OCI-LY1 (cell line): Measurements from ENCODE around the gene ZHX3.

Experiments used
- H2AFZ ChIP-seq: fragments of 200-600 bp; sonication (generic), shearing (Covaris generic); 2 replicates; pipeline ENCODE4 v1.6.0; 2014; ENCODE audit warnings: antibody characterized with exemption, mild to moderate bottlenecking, low read length
- H3F3A ChIP-seq: fragments of 200-600 bp; sonication (generic), shearing (Covaris generic); 2 replicates; pipeline ENCODE4 v1.6.0; 2014; ENCODE audit warnings: mild to moderate bottlenecking, antibody characterized with exemption, low read length, moderate library complexity; ENCODE audit not compliant: insufficient read depth
- H3K27ac ChIP-seq: fragments of 200-600 bp; sonication (generic); 2 replicates; pipeline ENCODE4 v1.5.1; 2014; ENCODE audit warnings: low read length, mixed run types, mild to moderate bottlenecking, low read depth; ENCODE audit not compliant: poor library complexity, severe bottlenecking
- H3K27me3 ChIP-seq: fragments of 200-600 bp; sonication (generic); 2 replicates; pipeline ENCODE4 v1.6.0; 2014; ENCODE audit warnings: antibody characterized with exemption, mild to moderate bottlenecking, low read length, moderate library complexity; ENCODE audit not compliant: insufficient read depth
- H3K36me3 ChIP-seq: fragments of 200-600 bp; sonication (generic); 2 replicates; pipeline ENCODE4 v1.6.1; 2014; ENCODE audit warnings: mild to moderate bottlenecking, antibody characterized with exemption, low read length, moderate library complexity, mixed read lengths; ENCODE audit not compliant: insufficient read depth
- H3K4me1 ChIP-seq: fragments of 200-600 bp; sonication (generic); 2 replicates; pipeline ENCODE4 v1.5.1; 2014; ENCODE audit warnings: mild to moderate bottlenecking, low read length, moderate library complexity; ENCODE audit not compliant: insufficient read depth, severe bottlenecking
- H3K4me2 ChIP-seq: fragments of 200-600 bp; sonication (generic), shearing (Covaris generic); 2 replicates; pipeline ENCODE4 v1.6.1; 2014; ENCODE audit warnings: low read length
- H3K4me3 ChIP-seq: fragments of 200-600 bp; sonication (generic); 2 replicates; pipeline ENCODE4 v1.5.1; 2014; ENCODE audit warnings: low read length, low read depth, mild to moderate bottlenecking, mixed read lengths; ENCODE audit not compliant: poor library complexity, severe bottlenecking
- H3K79me2 ChIP-seq: fragments of 200-600 bp; shearing (Covaris generic); 2 replicates; pipeline ENCODE4 v1.6.1; 2016; ENCODE audit warnings: mixed run types, low read length, mixed read lengths; ENCODE audit not compliant: insufficient read depth
- H3K9ac ChIP-seq: fragments of 200-600 bp; sonication (generic), shearing (Covaris generic); 2 replicates; pipeline ENCODE4 v1.6.1; 2014; ENCODE audit warnings: mild to moderate bottlenecking, low read length, mixed read lengths
- H3K9me2 ChIP-seq: fragments of 200-600 bp; sonication (generic), shearing (Covaris generic); 2 replicates; pipeline ENCODE4 v1.6.1; 2014; ENCODE audit warnings: low read depth, mild to moderate bottlenecking, low read length, mixed read lengths
- H3K9me3 ChIP-seq: fragments of 200-600 bp; shearing (Covaris generic); 2 replicates; pipeline ENCODE4 v1.6.1; 2014; ENCODE audit warnings: low read length, mixed read lengths
- H4K20me1 ChIP-seq: fragments of 200-600 bp; sonication (generic), shearing (Covaris generic); 2 replicates; pipeline ENCODE4 v1.6.0; 2016; ENCODE audit warnings: mild to moderate bottlenecking, low read length; ENCODE audit not compliant: insufficient read depth
- EZH2 ChIP-seq: fragments of 200-600 bp; sonication (generic), shearing (Covaris generic); IDR thresholded peaks from 2 replicates; pipeline ENCODE4 v1.8.0; 2017; ENCODE audit warnings: borderline replicate concordance, mixed run types, mild to moderate bottlenecking, antibody characterized with exemption, low read length, moderate library complexity, mixed read lengths
- TF ChIP-seq, protein P1 (sequence below): fragments of 200-600 bp; sonication (generic), shearing (Covaris generic); IDR thresholded peaks from 2 replicates; pipeline ENCODE4 v1.5.1; 2017; ENCODE audit warnings: mild to moderate bottlenecking, antibody characterized with exemption, low read length, moderate library complexity, mixed read lengths

The ZHX3 gene

DNA sequence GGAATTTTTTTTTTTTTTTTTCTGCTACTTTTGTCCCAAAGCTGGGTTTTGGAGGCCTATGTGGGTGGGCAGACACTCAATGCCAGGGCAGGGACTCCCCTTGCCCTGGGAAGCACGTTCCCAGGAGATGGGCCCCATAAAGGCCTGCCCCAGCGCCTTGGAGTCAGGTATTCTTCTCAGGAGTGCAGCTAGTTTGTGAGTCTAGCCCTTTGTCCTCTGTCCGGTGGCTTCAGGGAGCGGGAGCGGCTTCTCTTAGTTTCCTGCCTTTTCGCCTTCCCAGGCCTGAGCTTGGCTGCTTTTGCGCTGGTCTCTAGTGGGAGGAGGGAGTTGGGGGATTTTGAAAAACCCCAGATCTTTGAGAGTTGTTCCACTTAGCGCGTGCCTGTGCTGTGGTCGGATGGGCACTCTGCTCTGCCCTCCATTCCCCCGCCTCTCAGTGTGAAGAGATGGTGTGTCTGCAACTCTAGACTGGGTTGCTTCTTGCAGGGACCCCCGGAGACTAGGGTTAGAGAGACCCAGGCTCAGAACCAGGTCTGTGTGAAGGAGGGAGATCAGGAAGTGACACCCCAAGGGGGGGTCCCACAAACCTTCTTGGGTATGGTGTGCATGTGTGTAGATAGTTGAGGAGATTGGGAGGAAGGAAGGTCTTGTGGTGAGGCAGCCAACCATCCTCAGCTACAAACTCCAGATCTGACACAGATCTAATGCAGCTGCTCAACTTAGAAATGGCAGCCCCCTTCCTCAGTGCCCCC, 178.9 kb downstream of the ZHX3 start:
- peak overlapping the region; percentile 76 for H3K9ac ChIP-seq
- H3K9me3 ChIP-seq, result no peaks in the 10 kb centered on the region
- H4K20me1 ChIP-seq, result no peaks in the 10 kb centered on the region
- peak overlapping the region; percentile 81 for H3K4me3 ChIP-seq
- H3K27ac ChIP-seq, result peak overlapping the region; percentile 79
- peaks cover 5% of the 10 kb centered on the region for H3F3A ChIP-seq
- no peaks in the 10 kb centered on the region for H3K9me2 ChIP-seq
- no peaks in the 10 kb centered on the region for H3K27me3 ChIP-seq
- no peaks in the 10 kb centered on the region for H3K36me3 ChIP-seq
- peaks cover 75% of the 10 kb centered on the region for H3K4me1 ChIP-seq
- H2AFZ ChIP-seq, result no peak overlapping the region
- H3K4me2 ChIP-seq, result peak overlapping the region; percentile 67
- TF ChIP-seq EZH2, result no peak
- TF ChIP-seq, protein P1, sequence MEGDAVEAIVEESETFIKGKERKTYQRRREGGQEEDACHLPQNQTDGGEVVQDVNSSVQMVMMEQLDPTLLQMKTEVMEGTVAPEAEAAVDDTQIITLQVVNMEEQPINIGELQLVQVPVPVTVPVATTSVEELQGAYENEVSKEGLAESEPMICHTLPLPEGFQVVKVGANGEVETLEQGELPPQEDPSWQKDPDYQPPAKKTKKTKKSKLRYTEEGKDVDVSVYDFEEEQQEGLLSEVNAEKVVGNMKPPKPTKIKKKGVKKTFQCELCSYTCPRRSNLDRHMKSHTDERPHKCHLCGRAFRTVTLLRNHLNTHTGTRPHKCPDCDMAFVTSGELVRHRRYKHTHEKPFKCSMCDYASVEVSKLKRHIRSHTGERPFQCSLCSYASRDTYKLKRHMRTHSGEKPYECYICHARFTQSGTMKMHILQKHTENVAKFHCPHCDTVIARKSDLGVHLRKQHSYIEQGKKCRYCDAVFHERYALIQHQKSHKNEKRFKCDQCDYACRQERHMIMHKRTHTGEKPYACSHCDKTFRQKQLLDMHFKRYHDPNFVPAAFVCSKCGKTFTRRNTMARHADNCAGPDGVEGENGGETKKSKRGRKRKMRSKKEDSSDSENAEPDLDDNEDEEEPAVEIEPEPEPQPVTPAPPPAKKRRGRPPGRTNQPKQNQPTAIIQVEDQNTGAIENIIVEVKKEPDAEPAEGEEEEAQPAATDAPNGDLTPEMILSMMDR, result no peak
- peaks cover 22% of the 10 kb centered on the region for H3K79me2 ChIP-seq

DNA sequence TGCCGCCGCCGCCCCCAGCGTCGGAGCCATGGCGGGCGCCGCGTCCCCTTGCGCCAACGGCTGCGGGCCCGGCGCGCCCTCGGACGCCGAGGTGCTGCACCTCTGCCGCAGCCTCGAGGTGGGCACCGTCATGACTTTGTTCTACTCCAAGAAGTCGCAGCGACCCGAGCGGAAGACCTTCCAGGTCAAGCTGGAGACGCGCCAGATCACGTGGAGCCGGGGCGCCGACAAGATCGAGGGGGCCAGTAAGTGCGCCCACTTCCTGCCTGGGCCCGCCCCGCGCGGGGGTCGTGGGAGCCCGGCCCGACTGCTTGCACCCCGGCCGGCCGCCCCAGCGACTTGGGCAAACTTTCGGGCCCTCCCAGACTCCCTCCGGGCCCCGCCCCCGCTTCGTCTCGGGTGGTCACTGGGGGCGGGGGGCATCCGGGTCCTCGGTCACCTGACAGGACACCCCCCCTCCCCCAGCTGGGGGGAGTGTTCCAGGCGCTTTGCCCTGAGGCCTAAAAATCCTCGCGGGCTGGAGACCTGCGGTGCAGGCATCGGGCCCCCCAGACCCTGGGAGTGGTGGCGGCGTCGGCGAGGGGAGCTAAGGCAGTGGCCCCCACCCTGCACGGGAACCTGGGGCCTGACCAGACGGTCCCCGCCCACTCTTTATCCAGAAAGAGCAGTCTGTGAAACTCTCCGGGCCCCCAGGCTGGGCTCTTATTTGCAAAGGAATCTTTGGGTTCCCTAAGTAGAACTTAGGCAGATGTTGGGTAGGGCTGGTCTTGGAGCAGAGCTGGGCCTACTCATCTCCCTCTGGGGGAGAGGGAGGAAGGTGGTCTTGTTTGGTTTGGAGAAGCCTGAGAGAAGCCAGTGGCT, 179.7 kb downstream of the ZHX3 start:
- Histone ChIP-seq H2AFZ (no peak overlapping the region), H3K9me3 (no peaks in the 10 kb centered on the region)

More for the DNA sequence above, 179.7 kb downstream of the ZHX3 start:
- H3K4me2 ChIP-seq, result peak overlapping the region; percentile 67
- H3K4me1 ChIP-seq, result peaks cover 74% of the 10 kb centered on the region
- H3K9ac ChIP-seq, result peak overlapping the region; percentile 76
- H4K20me1 ChIP-seq, result no peaks in the 10 kb centered on the region
- TF ChIP-seq, protein P1, result no peak
- TF ChIP-seq EZH2, result no peak
- H3K27me3 ChIP-seq, result no peaks in the 10 kb centered on the region
- H3K4me3 ChIP-seq, result peak overlapping the region; percentile 81
- peak overlapping the region; percentile 79 for H3K27ac ChIP-seq
- no peaks in the 10 kb centered on the region for H3K36me3 ChIP-seq
- H3K79me2 ChIP-seq, result peaks cover 14% of the 10 kb centered on the region
- H3F3A ChIP-seq, result peaks cover 5% of the 10 kb centered on the region
- H3K9me2 ChIP-seq, result no peaks in the 10 kb centered on the region
